Uterus (tissue), 2 donors: ENCODE measurements around the gene CD2AP.

Source experiments
- POLR2A ChIP-seq, 2 donors: fragments of 450-650 bp; IDR thresholded peaks; one replicate each; pipeline ENCODE4 v1.6.1; 2016; ENCODE audit warnings: antibody characterized with exemption in 2 of 2, mild to moderate bottlenecking in 1 of 2, moderate library complexity in 1 of 2
- TF ChIP-seq, protein P1 (sequence below), 4 experiments: fragments of 200-600 bp in 2 of 4; fragments of 450-650 bp in 2 of 4; sonication (generic) in 2 of 4; IDR thresholded peaks; one replicate each; pipeline ENCODE4 v1.5.1; 2016 to 2019; ENCODE audit warnings: antibody characterized with exemption in 4 of 4, mild to moderate bottlenecking in 2 of 4, moderate library complexity in 1 of 4

DNA sequence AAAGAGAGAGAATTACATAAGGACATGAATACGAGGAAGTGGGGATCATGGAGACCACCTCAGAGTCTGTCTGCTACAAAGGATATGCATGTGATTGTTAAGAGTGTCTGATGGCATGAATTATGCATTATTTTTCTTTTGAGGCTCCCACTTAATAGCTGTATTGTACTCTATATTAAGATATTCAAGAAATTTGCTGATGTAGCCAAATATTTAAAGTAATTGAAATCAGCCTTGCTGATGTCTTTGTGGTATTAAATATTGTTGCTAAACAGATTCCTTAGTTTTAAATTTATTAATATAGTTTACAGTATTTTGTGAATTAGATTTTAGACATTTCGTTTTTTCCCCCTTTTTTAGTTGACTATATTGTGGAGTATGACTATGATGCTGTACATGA, 25.3 kb downstream of the CD2AP start:
- TF ChIP-seq, protein P1, sequence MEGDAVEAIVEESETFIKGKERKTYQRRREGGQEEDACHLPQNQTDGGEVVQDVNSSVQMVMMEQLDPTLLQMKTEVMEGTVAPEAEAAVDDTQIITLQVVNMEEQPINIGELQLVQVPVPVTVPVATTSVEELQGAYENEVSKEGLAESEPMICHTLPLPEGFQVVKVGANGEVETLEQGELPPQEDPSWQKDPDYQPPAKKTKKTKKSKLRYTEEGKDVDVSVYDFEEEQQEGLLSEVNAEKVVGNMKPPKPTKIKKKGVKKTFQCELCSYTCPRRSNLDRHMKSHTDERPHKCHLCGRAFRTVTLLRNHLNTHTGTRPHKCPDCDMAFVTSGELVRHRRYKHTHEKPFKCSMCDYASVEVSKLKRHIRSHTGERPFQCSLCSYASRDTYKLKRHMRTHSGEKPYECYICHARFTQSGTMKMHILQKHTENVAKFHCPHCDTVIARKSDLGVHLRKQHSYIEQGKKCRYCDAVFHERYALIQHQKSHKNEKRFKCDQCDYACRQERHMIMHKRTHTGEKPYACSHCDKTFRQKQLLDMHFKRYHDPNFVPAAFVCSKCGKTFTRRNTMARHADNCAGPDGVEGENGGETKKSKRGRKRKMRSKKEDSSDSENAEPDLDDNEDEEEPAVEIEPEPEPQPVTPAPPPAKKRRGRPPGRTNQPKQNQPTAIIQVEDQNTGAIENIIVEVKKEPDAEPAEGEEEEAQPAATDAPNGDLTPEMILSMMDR (IDR thresholded peaks at IDR 0.05) = no peak
- TF ChIP-seq POLR2A (IDR thresholded peaks at IDR 0.05) = no peak
